Measurements from ENCODE around the gene ADAMTSL2.

The ADAMTSL2 gene

GRCh38 chr9:133603135-133603927 lies 68.8 kb downstream of the ADAMTSL2 start:
- no peak for TF ChIP-seq CTCF (IDR thresholded peaks at IDR 0.05)

GRCh38 chr9:133604214-133604613 lies 69.7 kb downstream of the ADAMTSL2 start:
- TF ChIP-seq CTCF (IDR thresholded peaks at IDR 0.05), result no peak

- TF ChIP-seq CTCF (IDR thresholded peaks at IDR 0.05), result no peak
Measured at GRCh38 chr9:133604856-133605255, 70.4 kb downstream of the ADAMTSL2 start.

- TF ChIP-seq CTCF (IDR thresholded peaks at IDR 0.05), result no peak
Measured at GRCh38 chr9:133605446-133605845, 70.9 kb downstream of the ADAMTSL2 start.

- no peak for TF ChIP-seq CTCF (IDR thresholded peaks at IDR 0.05)
Measured at GRCh38 chr9:133605856-133606707, 71.6 kb downstream of the ADAMTSL2 start.

GRCh38 chr9:133606708-133607025 lies 72.2 kb downstream of the ADAMTSL2 start:
- TF ChIP-seq CTCF (IDR thresholded peaks at IDR 0.05), result no peak

GRCh38 chr9:133607381-133607780 lies 72.9 kb downstream of the ADAMTSL2 start:
- TF ChIP-seq CTCF (IDR thresholded peaks at IDR 0.05), result no peak
